Activated naive CD8-positive, alpha-beta T cell treated with anti-CD3 and anti-CD28 coated beads, Interleukin-2, amount 10 ng/mL, durations not matched to agents 7 days and 5 days (primary cell): ENCODE measurements around the gene RBCK1. TPM values are rescaled to one million over a fixed set of nuclear protein-coding genes. Genes with fewer than 3 reads are reported as not detected.
"Not testable (repeated sequence)": the region's sequence is repeated elsewhere in the genome, so short reads cannot be mapped to it uniquely, and the experiment has no call there.

Experiments used
- ATAC-seq: fragments of 150-1000 bp; cut with Tn5 transposase; one replicate; pipeline ENCODE4 v1.10.0; 2021; ENCODE audit warnings: low read depth, moderate library complexity
- POLR2A ChIA-PET: fragments of 350-600 bp; sonication (Branson Sonifier 250); formaldehyde crosslinking; loops from one replicate; lab custom pipeline; 2021; ENCODE audit warnings: antibody characterized with exemption; lab: Charles Lee
- DNase-seq: peaks from one replicate; pipeline ENCODE4 v3.0.0; 2021
- H3K27ac Mint-ChIP-seq: one replicate; pipeline ENCODE4 v1.8.0; 2022; ENCODE audit warnings: mild to moderate bottlenecking, mixed read lengths
- H3K27me3 Mint-ChIP-seq: one replicate; pipeline ENCODE4 v1.8.0; 2022; ENCODE audit warnings: mild to moderate bottlenecking, moderate library complexity, mixed read lengths
- H3K36me3 Mint-ChIP-seq: one replicate; pipeline ENCODE4 v1.8.0; 2021; ENCODE audit warnings: mild to moderate bottlenecking, mixed read lengths
- H3K4me1 Mint-ChIP-seq: one replicate; pipeline ENCODE4 v1.8.0; 2021; ENCODE audit warnings: mixed read lengths
- H3K4me3 Mint-ChIP-seq: one replicate; pipeline ENCODE4 v1.8.0; 2022; ENCODE audit warnings: mild to moderate bottlenecking, moderate library complexity, mixed read lengths
- H3K9me3 Mint-ChIP-seq: one replicate; pipeline ENCODE4 v1.8.0; 2021; ENCODE audit warnings: mixed read lengths
- total RNA-seq, 2 experiments: library from RNA; stranded (reverse); gene quantifications; one replicate each; pipeline ENCODE4 v1.2.3, GENCODE V29; 2021

RBCK1 gene
- total RNA-seq, 2 experiments from 2014 or later: 156 to 179 TPM

DNA sequence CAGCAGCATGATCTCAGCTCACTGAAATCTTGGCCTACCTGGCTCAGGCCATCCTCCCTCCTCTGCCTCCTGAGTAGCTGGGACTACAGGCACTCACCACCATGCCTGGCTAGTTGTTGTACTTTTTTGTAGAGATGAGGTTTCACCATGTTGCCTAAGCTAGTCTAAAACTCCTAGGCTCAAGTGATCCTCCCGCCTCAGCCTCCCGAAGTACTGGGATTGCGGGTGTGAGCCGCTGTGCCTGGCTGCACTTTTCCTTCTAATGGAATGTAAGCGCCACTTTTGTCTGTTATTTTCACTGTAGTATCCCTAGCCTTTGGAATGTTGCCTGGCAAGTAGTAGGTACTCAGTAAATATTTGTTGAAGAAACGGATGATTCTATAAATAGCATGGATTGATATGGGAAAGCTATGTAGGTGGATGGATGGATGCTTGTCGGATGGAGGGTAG lies 37.9 kb upstream of the RBCK1 start:
- H3K9me3 Mint-ChIP-seq: no peaks in the 10 kb centered on the region
- no peaks in the 10 kb centered on the region for H3K27me3 Mint-ChIP-seq
- peaks cover 42% of the 10 kb centered on the region for H3K4me1 Mint-ChIP-seq
- no peak for ATAC-seq
- POLR2A ChIA-PET: interaction anchor here (2.2 kb wide), 1 partner anchor 11 kb away, joined by 9 read pairs; the partner anchor contains the start of gene TRIB3
- H3K4me3 Mint-ChIP-seq: no peak overlapping the region
- H3K36me3 Mint-ChIP-seq: peaks cover 5% of the 10 kb centered on the region
- no peak overlapping the region for H3K27ac Mint-ChIP-seq
- DNase-seq: no peak

DNA sequence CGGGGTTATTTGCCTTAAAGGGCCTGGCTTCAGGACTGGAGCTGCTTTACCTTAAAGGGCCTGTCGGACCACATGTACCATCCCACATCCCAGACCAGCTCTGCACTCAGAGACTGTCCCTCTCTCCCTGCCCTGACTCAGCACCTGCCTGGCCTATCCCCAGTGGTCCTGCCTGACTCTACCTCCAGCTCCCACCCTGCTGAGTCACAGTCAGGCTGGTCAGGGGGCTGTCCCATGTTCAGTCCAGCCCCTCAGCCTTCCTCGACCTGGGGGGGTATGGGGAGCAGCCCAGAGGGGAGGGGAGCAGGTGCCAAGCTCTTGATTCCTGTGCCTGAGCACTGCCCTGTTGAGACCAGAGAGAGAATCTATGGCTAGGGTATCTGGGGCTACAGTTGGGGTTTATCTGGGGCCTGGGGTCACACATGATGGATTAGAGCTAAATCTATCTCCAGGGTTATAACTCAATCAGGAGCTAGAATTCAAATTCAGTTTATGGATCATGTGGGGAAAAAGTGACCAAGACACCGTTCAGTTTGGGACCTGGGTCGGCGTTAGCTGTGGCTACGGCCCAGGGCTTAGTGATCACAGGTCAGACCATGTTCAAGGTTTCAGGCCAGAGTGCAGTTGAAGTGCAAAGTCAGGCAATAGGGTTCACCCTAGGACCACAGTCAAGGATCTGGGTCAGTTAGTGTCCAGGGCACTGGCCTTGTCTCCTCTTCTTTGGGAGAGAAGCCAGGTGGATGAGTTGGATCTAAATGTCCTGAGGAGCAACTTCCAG lies 36.9 kb upstream of the RBCK1 start:
- peaks cover 5% of the 10 kb centered on the region for H3K36me3 Mint-ChIP-seq
- no peak for ATAC-seq
- POLR2A ChIA-PET: interaction anchor here (0.6 to 2.3 kb wide), 3 partner anchors 10 to 56 kb away, joined by 3 to 18 read pairs (median 3); partner anchors contain the start of gene TRIB3
- H3K27ac Mint-ChIP-seq: no peak overlapping the region
- no peaks in the 10 kb centered on the region for H3K27me3 Mint-ChIP-seq
- H3K9me3 Mint-ChIP-seq: no peaks in the 10 kb centered on the region
- no peak for DNase-seq
- no peak overlapping the region for H3K4me3 Mint-ChIP-seq
- H3K4me1 Mint-ChIP-seq: peaks cover 37% of the 10 kb centered on the region

DNA sequence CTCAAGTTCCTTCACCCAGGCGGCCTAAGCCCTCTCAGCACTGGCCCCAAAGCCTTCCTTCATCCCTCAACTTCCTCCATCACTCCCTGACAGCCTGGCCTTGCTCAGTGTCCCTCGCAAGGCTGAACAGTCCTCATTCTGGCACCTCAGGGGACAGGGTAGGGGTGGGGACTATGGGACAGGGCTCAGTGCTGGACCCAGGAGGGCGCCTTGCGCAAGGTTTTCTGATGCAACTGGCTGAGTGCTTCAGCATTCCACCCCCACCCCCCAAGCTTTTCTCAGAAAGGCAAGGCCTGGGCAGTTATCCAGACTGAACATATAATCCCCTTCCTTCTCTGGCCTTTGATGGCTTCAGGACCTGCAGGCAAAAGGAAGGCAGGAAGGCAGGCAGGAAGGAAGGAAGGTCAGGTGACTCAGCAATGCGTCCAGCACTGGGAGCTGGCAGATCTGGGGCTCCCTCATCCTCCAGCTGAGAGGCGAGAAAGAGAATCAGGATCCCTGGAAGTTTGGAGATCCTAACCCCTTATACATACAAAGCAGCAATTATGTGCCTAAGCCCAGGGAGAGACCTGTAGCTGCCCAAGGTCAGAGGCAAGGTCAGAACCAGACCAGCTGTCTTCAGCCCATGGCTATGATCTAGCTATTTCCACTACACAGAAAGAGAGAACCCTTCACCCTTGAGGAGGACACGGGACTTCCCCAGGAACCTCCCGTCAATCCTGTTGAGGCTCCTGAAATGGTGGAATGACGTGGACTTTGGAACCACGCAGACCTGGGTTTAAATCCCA lies 36.1 kb upstream of the RBCK1 start:
- H3K4me1 Mint-ChIP-seq: peaks cover 35% of the 10 kb centered on the region
- POLR2A ChIA-PET: interaction anchor here (0.6 to 2.3 kb wide), 3 partner anchors 9 to 55 kb away, joined by 3 to 18 read pairs (median 3); partner anchors contain the start of gene TRIB3
- H3K9me3 Mint-ChIP-seq: no peaks in the 10 kb centered on the region
- H3K4me3 Mint-ChIP-seq: peak overlapping the region; percentile 44
- ATAC-seq: no peak
- no peak for DNase-seq
- H3K27ac Mint-ChIP-seq: peak overlapping the region; percentile 80
- peaks cover 5% of the 10 kb centered on the region for H3K36me3 Mint-ChIP-seq
- H3K27me3 Mint-ChIP-seq: no peaks in the 10 kb centered on the region

GRCh38 chr20:372543-373082 lies 35.5 kb upstream of the RBCK1 start:
- H3K9me3 Mint-ChIP-seq, H3K36me3 Mint-ChIP-seq, H3K27me3 Mint-ChIP-seq, H3K4me3 Mint-ChIP-seq, DNase-seq: not testable (repeated sequence)
- POLR2A ChIA-PET: interaction anchor here (1.5 to 2.3 kb wide), 2 partner anchors 8 to 11 kb away, joined by 3 to 18 read pairs; partner anchors contain the start of gene TRIB3
- peak; percentile 58 for ATAC-seq
- peak overlapping the region; percentile 80 for H3K27ac Mint-ChIP-seq
- peaks cover 32% of the 10 kb centered on the region for H3K4me1 Mint-ChIP-seq

DNA sequence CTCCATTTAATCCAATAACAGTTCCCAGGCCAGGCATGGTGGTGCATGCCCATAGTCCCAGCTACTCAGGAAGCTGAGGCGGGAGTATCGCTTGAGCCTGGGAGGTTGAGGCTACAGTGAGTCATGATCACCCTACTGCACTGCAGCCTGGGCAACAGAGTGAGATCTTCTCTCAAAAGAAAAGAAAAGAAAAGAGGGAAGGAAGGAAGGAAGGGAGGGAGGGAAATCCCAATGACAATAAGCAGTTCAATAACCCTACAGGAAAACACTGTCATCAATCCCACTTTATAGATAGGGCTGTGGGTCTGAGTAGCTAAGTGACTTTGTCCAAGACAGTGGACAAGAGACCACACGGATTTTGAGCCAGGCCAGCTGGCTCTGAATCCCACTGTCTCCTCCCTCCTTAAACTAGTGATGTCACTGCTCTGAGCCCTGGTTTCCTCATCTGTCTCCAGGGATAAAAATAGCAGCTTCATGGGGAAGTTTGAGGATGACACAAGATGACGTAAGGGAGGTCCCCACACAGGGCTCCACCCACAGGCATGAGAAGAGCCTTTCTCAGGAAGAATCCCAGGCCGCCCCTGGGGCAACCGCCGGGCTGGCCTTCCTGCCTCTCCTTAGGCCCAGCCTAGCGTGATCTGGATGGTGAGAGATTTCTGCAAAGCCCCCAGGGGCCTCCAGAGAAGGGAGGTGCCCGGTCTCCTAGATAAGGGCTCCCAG lies 34.8 kb upstream of the RBCK1 start:
- H3K4me3 Mint-ChIP-seq: no peak overlapping the region
- peaks cover 32% of the 10 kb centered on the region for H3K4me1 Mint-ChIP-seq
- no peak overlapping the region for H3K27ac Mint-ChIP-seq
- H3K36me3 Mint-ChIP-seq: peaks cover 5% of the 10 kb centered on the region
- DNase-seq: no peak
- POLR2A ChIA-PET: interaction anchor here (1.5 kb wide), 1 partner anchor 12 kb away, joined by 3 read pairs; no protein-coding TSS in a partner anchor
- no peaks in the 10 kb centered on the region for H3K9me3 Mint-ChIP-seq
- ATAC-seq: no peak
- no peaks in the 10 kb centered on the region for H3K27me3 Mint-ChIP-seq

- Mint-ChIP-seq H3K9me3 (no peaks in the 10 kb centered on the region), H3K4me1 (peaks cover 23% of the 10 kb centered on the region), H3K27ac (no peak overlapping the region), H3K36me3 (no peaks in the 10 kb centered on the region), H3K27me3 (no peaks in the 10 kb centered on the region), H3K4me3 (no peak overlapping the region)
- ATAC-seq (no peak), DNase-seq (no peak)
- POLR2A ChIA-PET: interaction anchor here (1.1 kb wide), 1 partner anchor 13 kb away, joined by 3 read pairs; no protein-coding TSS in a partner anchor
Observed at GRCh38 chr20:375265-375889, 32.7 kb upstream of the RBCK1 start.

GRCh38 chr20:376089-376488 lies 32.0 kb upstream of the RBCK1 start:
- H3K4me3 Mint-ChIP-seq: no peak overlapping the region
- POLR2A ChIA-PET: no interaction called here
- H3K36me3 Mint-ChIP-seq: no peaks in the 10 kb centered on the region
- ATAC-seq (no peak), DNase-seq (no peak)
- H3K27me3 Mint-ChIP-seq: no peaks in the 10 kb centered on the region
- H3K4me1 Mint-ChIP-seq: peaks cover 23% of the 10 kb centered on the region
- H3K27ac Mint-ChIP-seq: no peak overlapping the region
- no peaks in the 10 kb centered on the region for H3K9me3 Mint-ChIP-seq

- no peak for ATAC-seq
- POLR2A ChIA-PET: interaction anchor here (0.7 kb wide), 1 partner anchor 56 kb away, joined by 5 read pairs; no protein-coding TSS in a partner anchor
- no peaks in the 10 kb centered on the region for H3K36me3 Mint-ChIP-seq
- no peaks in the 10 kb centered on the region for H3K9me3 Mint-ChIP-seq
- H3K27ac Mint-ChIP-seq: no peak overlapping the region
- no peaks in the 10 kb centered on the region for H3K27me3 Mint-ChIP-seq
- DNase-seq: no peak
- H3K4me1 Mint-ChIP-seq: peaks cover 20% of the 10 kb centered on the region
- H3K4me3 Mint-ChIP-seq: no peak overlapping the region
Observed at GRCh38 chr20:376750-377149, 31.3 kb upstream of the RBCK1 start.

- H3K9me3 Mint-ChIP-seq, H3K36me3 Mint-ChIP-seq, H3K27me3 Mint-ChIP-seq, DNase-seq, H3K27ac Mint-ChIP-seq, ATAC-seq, H3K4me3 Mint-ChIP-seq: not testable (repeated sequence)
- peaks cover 16% of the 10 kb centered on the region for H3K4me1 Mint-ChIP-seq
- POLR2A ChIA-PET: interaction anchor here (0.7 to 1.9 kb wide), 2 partner anchors 30 to 55 kb away, joined by 4 to 5 read pairs; no protein-coding TSS in a partner anchor
Observed at GRCh38 chr20:377578-377977, 30.5 kb upstream of the RBCK1 start.

- Mint-ChIP-seq H3K27ac (no peak overlapping the region), H3K27me3 (no peaks in the 10 kb centered on the region), H3K36me3 (no peaks in the 10 kb centered on the region), H3K9me3 (no peaks in the 10 kb centered on the region), H3K4me3 (no peak overlapping the region), H3K4me1 (peaks cover 19% of the 10 kb centered on the region)
- no peak for ATAC-seq
- POLR2A ChIA-PET: interaction anchor here (1.9 kb wide), 1 partner anchor 29 kb away, joined by 4 read pairs; no protein-coding TSS in a partner anchor
- DNase-seq: no peak
Observed at GRCh38 chr20:378961-379336, 29.1 kb upstream of the RBCK1 start.

DNA sequence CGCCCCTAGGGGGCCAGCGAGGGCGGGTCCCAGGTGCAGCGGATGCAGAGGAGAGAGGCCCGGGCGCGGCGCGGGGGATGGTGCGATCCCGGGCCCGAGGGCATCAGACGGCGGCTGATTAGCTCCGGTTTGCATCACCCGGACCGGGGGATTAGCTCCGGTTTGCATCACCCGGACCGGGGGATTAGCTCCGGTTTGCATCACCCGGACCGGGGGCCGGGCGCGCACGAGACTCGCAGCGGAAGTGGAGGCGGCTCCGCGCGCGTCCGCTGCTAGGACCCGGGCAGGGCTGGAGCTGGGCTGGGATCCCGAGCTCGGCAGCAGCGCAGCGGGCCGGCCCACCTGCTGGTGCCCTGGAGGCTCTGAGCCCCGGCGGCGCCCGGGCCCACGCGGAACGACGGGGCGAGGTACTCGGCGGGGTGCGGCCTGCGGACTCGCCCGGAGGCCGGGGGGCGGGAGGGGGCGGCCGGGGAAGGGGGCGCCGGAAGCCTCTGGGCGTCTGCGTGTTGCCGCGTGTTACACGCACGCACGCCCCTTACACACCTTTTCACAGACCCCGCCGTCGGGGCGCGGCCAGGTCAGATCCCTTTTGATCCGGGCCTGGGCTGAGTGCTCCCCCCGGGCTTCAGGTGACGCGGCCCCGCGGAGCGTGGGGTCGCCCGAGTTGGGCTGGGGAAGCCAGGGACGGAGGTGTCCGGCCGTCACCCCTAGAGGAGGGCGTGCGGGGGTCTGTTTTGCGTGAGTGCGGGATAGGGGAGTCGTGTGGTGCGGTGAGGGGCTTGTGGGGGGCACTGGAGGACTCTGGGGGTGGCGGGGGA lies 27.1 kb upstream of the RBCK1 start:
- Mint-ChIP-seq H3K9me3 (no peaks in the 10 kb centered on the region), H3K4me3 (peak overlapping the region; percentile 85), H3K4me1 (peaks cover 17% of the 10 kb centered on the region), H3K27me3 (no peaks in the 10 kb centered on the region), H3K27ac (peak overlapping the region; percentile 95), H3K36me3 (peaks cover 9% of the 10 kb centered on the region)
- POLR2A ChIA-PET: interaction anchor here (0.6 to 4.2 kb wide), 15 partner anchors 9 to 163 kb away, joined by 3 to 32 read pairs (median 9); partner anchors contain the start of genes CSNK2A1, RBCK1 and TBC1D20
- ATAC-seq: peak; percentile 53
- peak; percentile 83 for DNase-seq
